ENCODE measurements around the gene CALHM2.
"Not testable (repeated sequence)": the region's sequence is repeated elsewhere in the genome, so short reads cannot be mapped to it uniquely, and the experiment has no call there.

CALHM2 gene

DNA sequence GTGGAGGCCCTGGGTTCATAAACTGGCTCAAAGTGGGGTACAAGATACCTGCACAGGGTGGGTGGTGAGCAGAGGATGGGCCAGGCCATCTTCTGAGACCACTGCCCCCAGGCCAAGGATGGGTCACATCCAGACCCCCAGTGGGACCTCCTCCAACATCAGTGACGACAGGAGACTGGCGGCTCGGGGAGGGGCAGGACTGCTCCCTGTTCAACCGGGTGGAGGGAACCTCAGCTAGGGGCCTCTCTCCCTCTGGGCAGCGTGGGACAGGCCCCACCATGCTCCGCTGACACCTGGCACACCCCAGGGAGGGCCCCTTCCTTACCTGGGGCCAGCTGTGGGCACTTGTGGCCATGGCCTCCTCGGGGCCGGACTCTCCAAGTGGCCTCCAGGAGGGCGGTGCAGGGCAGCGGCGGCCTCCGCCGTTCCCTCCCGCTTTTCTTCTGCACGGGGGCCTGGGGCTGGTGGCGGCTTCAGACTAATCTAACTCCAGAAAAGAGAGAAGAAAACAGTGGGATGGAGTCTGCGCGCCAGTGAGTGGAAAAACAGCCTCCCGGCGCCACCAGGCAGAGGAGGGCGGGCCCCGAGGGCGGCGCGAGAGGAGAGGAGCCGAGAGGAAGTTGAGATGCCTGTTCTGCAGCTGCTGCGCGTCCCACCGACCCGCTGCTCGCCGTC is at the start of gene CALHM2:
Gene CALHM2 (minus strand): TSS at position 540 of the 675 bp plus-strand sequence. CDS start 2,429 bp downstream, outside the sequence.
- peak; percentile 21 to 38 (median 28) for DNase-seq

GRCh38 chr10:103501186-103501585 is 49.0 kb upstream of the CALHM2 start:
- no peak for DNase-seq

GRCh38 chr10:103500481-103500880 is 48.3 kb upstream of the CALHM2 start:
- DNase-seq: no peak

- DNase-seq: no peak
Measured at GRCh38 chr10:103499881-103500280, 47.7 kb upstream of the CALHM2 start.

DNA sequence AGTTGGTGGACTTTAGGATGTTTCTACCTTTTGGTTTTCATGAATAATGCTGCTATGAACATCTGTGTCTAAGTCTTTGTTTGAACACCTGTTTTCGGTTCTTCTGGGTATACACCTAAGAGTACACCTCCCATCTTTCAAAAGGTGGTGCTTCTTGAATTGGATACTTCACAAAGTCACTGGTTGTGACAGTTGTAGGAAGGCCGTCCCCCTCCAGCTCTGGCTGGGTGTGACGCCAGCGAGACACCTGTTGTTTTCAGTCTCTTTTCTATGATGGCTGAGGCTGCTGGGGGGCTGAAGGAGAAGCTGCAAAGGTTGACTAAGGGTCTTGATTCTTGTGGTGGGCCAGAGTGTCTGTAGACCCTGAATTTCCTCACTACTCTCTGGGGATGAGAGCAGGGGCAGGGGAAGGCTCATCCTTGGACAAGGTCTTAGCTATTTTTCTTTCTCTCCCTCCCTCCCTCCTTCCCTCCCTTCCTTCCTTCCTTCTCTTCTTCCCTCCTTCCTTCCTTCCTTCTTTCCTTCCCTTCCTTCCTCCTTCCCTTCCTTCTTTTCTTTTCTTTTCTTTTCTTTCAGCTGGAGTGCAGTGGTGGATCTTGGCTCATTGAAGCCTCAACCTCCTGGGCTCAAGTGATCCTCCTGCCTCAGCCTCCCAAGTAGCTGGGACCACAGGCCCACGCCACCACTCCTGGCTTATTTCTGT is 46.9 kb upstream of the CALHM2 start:
- DNase-seq: no peak

GRCh38 chr10:103497161-103497915 is 45.2 kb upstream of the CALHM2 start:
- no peak for DNase-seq

DNA sequence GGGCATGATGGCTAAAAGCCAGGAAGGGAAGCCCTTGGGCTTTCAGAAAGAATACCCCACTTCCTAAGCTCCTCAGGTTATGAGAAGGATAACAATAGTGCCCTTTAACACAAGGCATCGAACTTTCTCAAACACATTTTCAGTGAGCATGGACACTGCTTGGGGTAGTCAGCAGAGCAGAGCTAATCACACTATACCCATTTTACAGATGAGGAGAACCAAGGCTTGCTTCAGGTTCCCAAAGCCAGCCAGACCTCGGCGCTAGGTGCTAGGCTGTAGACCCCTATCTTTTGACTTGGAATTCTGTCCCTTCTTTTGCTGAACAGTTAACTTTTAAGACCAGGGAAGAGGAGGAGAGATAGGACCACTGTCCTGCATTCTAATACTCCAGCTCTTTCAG is 43.2 kb upstream of the CALHM2 start:
- DNase-seq: no peak

GRCh38 chr10:103493916-103494877 is 42.0 kb upstream of the CALHM2 start:
- DNase-seq: no peak

DNA sequence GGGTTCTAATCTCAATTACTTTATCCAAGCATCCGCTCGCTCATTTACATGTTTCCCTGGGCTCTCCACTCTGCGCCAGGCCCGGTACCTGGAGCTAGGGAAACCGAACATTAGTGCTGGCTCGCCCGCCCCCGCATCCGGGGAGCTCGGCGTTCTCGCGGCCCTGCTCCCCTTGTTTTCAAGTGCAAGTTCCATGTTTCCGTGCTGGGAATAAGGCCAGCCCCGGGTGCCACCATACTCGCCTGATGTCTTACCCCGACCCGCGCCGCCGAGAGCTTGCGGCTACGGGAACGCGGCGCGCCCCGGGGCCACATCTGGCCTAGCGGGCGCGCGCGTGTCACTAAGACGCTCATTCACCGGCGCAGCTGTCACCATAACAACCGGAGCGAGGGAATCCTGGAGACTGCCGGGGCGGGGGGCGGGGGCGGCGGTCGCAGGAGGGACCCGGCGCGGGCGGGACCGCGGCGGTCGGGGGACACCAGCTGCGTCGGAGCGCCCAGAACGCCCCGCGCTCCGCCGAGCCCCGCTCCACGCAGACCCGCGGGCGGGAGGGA is 41.3 kb upstream of the CALHM2 start, which contains the start of gene NEURL1:
Gene NEURL1 (plus strand): TSS at position 344 of the 554 bp plus-strand sequence. CDS start 683 bp downstream, outside the sequence.
- no peak for DNase-seq

DNA sequence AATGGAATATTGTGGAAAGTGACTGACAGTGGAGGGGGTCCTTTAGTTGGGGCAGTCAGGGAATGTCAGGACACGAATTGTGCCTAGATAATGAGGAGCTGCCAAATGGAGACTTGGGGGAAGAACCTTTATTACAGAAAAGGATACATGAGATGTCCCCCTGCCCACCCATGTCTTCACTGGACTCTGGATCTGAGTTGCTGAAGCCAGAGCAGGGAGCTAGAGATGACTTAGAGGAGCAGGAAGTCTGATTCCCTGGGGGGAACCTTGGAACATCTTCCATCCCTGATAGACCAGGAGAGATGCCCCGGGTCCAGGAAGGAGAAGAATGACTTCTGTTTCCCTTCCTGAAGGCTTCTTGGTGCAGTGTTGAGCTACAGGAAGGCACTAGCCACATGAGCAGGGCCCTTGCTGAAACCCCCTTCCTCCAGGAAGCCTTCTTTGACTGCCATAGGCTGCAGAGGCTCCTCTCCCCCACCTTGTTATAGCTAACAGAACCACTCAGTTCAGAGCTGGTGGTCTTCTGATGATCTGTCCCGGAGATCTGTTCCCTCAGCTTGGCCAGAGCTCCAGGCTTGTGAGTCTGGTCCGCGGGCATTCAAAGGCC is 40.6 kb upstream of the CALHM2 start:
- DNase-seq: no peak

- DNase-seq: no peak
Measured at GRCh38 chr10:103491729-103492364, 39.7 kb upstream of the CALHM2 start.

DNA sequence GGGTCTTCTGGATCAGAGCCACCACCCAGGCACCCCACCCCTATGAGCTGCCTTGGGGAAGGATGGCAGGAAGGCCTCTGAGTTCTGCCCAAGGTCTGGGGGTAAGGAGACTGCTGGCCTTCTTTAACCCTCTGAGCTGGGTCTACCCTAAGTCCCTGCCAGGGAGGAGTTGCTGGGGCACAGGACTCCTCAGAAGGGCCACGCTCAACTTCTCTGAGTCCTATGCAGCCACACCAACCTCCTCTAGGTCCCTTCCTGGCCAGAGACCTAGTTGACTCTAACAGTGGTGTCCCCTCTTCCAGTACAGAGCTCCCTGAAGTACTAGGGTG is 38.8 kb upstream of the CALHM2 start:
- DNase-seq: no peak

DNA sequence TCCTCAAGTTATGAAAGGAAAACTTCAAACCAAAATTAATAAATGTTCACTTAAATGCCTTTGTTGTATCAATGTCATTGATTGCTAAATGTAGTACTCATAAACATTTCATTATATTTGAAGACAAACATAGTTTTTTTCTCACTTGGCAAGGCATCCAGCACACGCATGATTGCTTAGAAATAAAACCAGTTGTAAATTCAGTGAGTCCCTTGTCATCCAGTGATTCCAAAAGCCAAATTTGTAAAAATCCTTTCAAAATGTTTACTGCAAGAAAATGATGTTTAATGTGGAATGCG is 35.2 kb upstream of the CALHM2 start:
- no peak for DNase-seq

DNA sequence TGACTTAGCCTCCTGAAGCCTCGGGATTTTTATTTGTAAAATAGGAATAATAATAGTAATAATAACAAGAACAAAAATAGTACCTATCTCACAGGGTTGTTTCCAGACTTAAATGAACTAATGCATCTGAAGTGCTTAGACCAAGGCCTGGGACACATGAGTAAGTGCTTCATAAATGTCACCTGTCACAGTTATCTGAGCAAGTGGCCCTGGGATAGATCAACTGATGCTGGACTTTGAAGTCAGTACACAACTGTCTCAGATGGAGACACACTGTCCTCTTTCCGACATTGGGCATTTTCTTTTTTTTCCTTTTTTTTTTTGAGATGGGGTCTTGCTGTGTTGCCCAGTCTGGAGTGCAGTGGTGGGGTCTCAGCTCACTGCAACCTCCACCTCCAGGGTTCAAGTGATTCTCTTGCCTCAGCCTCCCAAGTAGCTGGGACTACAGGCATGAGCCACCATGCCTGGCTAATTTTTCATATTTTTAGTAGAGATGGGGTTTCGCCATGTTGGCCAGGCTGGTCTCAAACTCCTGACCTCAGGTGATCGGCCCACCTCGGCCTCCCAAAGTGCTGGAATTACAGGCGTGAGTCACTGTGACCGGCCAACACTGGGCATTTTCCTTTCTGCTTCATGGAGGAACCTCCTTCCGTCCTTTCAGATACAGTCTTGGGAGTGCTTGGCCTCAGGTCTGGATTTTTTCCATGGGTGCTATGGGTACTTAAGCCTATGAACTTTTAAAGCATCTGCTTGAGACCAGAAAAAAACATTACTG is 34.7 kb upstream of the CALHM2 start:
- not testable (repeated sequence) for DNase-seq

GRCh38 chr10:103481974-103482531 is 29.9 kb upstream of the CALHM2 start:
- no peak for DNase-seq

GRCh38 chr10:103480521-103480920 is 28.4 kb upstream of the CALHM2 start:
- no peak for DNase-seq

GRCh38 chr10:103479135-103479534 is 27.0 kb upstream of the CALHM2 start, which contains the start of gene CALHM3:
Gene CALHM3, minus strand, starts transcription at chr10:103479240. Its CDS starts 208 bp downstream, at chr10:103479032.
- DNase-seq: no peak

DNA sequence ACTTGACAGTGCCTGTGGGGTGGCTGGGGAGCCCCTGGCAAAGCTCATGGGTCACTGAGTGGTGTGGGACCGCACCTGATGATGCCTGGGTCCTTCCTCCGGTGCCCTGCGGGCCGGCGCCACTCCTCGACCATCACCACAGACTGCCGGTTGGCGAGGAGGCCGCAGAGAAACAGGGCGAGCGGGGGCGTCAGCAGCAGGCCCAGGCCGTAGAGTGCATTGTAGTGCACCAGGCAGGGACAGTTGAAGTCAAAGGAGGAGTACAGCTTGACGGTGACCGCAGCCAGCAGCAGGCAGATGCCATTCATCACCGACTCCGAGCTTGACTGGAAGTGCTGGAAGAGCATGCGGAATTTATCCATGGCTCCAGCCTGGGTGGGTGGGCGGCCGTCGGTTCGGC is 26.5 kb upstream of the CALHM2 start:
- DNase-seq: no peak

- DNase-seq: no peak
Measured at GRCh38 chr10:103476046-103476768, 24.0 kb upstream of the CALHM2 start.

- no peak for DNase-seq
Measured at GRCh38 chr10:103475437-103475836, 23.3 kb upstream of the CALHM2 start.

Measured in activated CD4-positive, CD25-positive, alpha-beta regulatory T cell (primary cell).